NCI-H2196 (cell line): ENCODE results near the gene ROGDI.

Experiments used
- DNase-seq: peaks from one replicate; lab custom pipeline; 2025; ENCODE audit not compliant: unreplicated experiment; lab: John Stamatoyannopoulos, UW

The ROGDI gene

GRCh38 chr16:4767872-4768548, 34.4 kb downstream of the ROGDI start:
- DNase-seq, result no peak

- DNase-seq, result peak; percentile 98
Observed at GRCh38 chr16:4766875-4767628, 35.4 kb downstream of the ROGDI start, which contains the start of gene ZNF500. Gene ZNF500, minus strand, starts transcription at chr16:4767162. Its CDS starts 1,184 bp downstream, at chr16:4765978.

GRCh38 chr16:4765511-4766474, 36.6 kb downstream of the ROGDI start:
- DNase-seq, result no peak

GRCh38 chr16:4763791-4764190, 38.6 kb downstream of the ROGDI start:
- no peak for DNase-seq

GRCh38 chr16:4762205-4762604, 40.2 kb downstream of the ROGDI start:
- no peak for DNase-seq

- DNase-seq, result no peak
Observed at GRCh38 chr16:4760221-4760910, 42.1 kb downstream of the ROGDI start.

- DNase-seq, result no peak
Observed at GRCh38 chr16:4755687-4756086, 46.7 kb downstream of the ROGDI start.

- no peak for DNase-seq
Observed at GRCh38 chr16:4754865-4755264, 47.6 kb downstream of the ROGDI start.

- DNase-seq, result no peak
Observed at GRCh38 chr16:4753227-4753626, 49.2 kb downstream of the ROGDI start.

GRCh38 chr16:4752351-4753100, 49.9 kb downstream of the ROGDI start:
- no peak for DNase-seq

- no peak for DNase-seq
Observed at GRCh38 chr16:4750896-4751295, 51.5 kb downstream of the ROGDI start.

GRCh38 chr16:4749700-4750257, 52.7 kb downstream of the ROGDI start:
- DNase-seq, result no peak

GRCh38 chr16:4748682-4749411, 53.6 kb downstream of the ROGDI start:
- DNase-seq, result no peak

- no peak for DNase-seq
Observed at GRCh38 chr16:4747906-4748681, 54.3 kb downstream of the ROGDI start.

- no peak for DNase-seq
Observed at GRCh38 chr16:4746991-4747574, 55.4 kb downstream of the ROGDI start.
